Ovary (tissue), 9 donors: ENCODE data around the gene HEBP1. TPM values are rescaled to one million over a fixed set of nuclear protein-coding genes. Genes with fewer than 3 reads are reported as not detected.
A peak's percentile ranks its signal among the peaks of the same experiment; 100 is the strongest.

Experiments
- DNase-seq, 5 donors: peaks; one replicate each; pipeline ENCODE4 v3.0.0-alpha.2; 2019 to 2020
- H3K27ac ChIP-seq, 2 donors: fragments of 200-600 bp; one replicate each; pipeline versions ENCODE4 v1.5.1 to v1.8.0; 2019 to 2022
- H3K27me3 ChIP-seq: fragments of 200-600 bp; one replicate; pipeline ENCODE4 v1.8.0; 2022
- H3K36me3 ChIP-seq: fragments of 200-600 bp; sonication (generic); one replicate; pipeline ENCODE4 v1.5.1; 2019
- H3K4me1 ChIP-seq: one replicate; pipeline ENCODE4 v1.8.1; 2013; ENCODE audit warnings: mild to moderate bottlenecking, moderate library complexity; ENCODE audit not compliant: insufficient read depth
- H3K4me3 ChIP-seq: fragments of 200-600 bp; sonication (generic); one replicate; pipeline ENCODE4 v1.5.1; 2017
- H3K9me3 ChIP-seq, 2 donors: fragments of 200-600 bp in 1 of 2; sonication (generic) in 1 of 2; one replicate each; pipeline versions ENCODE4 v1.5.1 to v1.8.1; 2013 to 2019; ENCODE audit warnings: mild to moderate bottlenecking in 1 of 2, moderate library complexity in 1 of 2
- EP300 ChIP-seq: sonication (generic); formaldehyde crosslinking; IDR thresholded peaks from one replicate; pipeline ENCODE4 v1.6.1; 2017; ENCODE audit warnings: antibody characterized with exemption
- POLR2A ChIP-seq: fragments of 450-650 bp; IDR thresholded peaks from one replicate; pipeline ENCODE4 v1.6.1; 2017; ENCODE audit warnings: antibody characterized with exemption, mild to moderate bottlenecking, moderate library complexity
- WGBS, 3 donors: extraction: QIAGEN DNeasy Blood & Tissue Kit in 1 of 3; methylation state at CpG; one replicate each; pipeline versions ENCODE4 v1.1.5 to v1.1.7; 2013 to 2017; 5-methylcytosine and 5-hydroxymethylcytosine counted together
- intact Hi-C, 4 donors: fragments of 100-400 bp; cut with DNase I; formaldehyde crosslinking; loops; one replicate each; pipeline versions ENCODE4 v1.11.0 to v1.15.1; 2022 to 2023
- polyA plus RNA-seq, 2 donors: library from polyadenylated mRNA; stranded (reverse); fragments of 200-250 nt in 1 of 2; fragments of 350-450 nt in 1 of 2; fragmentation: Illumina TruSeq in 1 of 2; extraction: RNeasy Lipid Tissue Mini Kit (QIAGEN cat#74804) in 1 of 2; gene quantifications; one replicate each; pipeline ENCODE4 v1.2.3, GENCODE V29; 2013 to 2014
- total RNA-seq, 7 donors: library from RNA; depleted of rRNA in 2 of 7; stranded (reverse); fragments of >200 nt in 2 of 7; fragmentation: NEBNext Ultra II Directional in 3 of 7; extraction: Animal tissue kit (Norgen Biotek cat#: 25700) in 3 of 7; gene quantifications; one replicate each; pipeline versions ENCODE4 v1.1.0 to v1.2.4, GENCODE V29; 2016 to 2023
- TF ChIP-seq, protein P1 (sequence below), 3 donors: fragments of 450-650 bp in 2 of 3; fragments of 200-600 bp in 1 of 3; IDR thresholded peaks; one replicate each; pipeline versions ENCODE4 v1.5.1 to v1.8.0; 2016 to 2022; ENCODE audit warnings: antibody characterized with exemption in 3 of 3, mild to moderate bottlenecking in 1 of 3
- donor health status: DM: no; HTN: no; CAD: no; lungs with moderate emphysema.
- donor health status: DM: no; HTN: no; CAD: no.
- donor health status: Bipolar disorder and iron deficiency.
- donor health status: DM: yes; HTN: yes; CAD: no.
- donor health status: DM: no; HTN: no; CAD: no.
- donor health status: DM: yes; HTN: yes; CAD: no.

Gene HEBP1
- total and polyA plus RNA-seq, 9 donors: 31.6 to 150 (median 85.4) TPM

DNA sequence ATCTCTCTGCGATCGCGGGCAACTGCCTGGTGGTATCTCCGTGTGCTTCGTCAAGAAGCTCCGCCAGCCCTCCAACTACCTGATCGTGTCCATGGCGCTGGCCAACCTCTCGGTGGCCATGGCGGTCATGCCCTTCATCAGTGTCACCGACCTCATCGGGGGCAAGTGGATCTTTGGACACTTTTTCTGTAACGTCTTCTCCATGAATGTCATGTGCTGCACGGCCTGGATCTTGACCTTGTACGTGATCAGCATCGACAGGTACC, 1.6 kb upstream of the HEBP1 start:
- no peaks in the 10 kb centered on the region for H3K27me3 ChIP-seq
- intact Hi-C loops: loop anchor here in 1 of 4 donors (10.0 kb wide), 1 partner anchor 203 kb away; no protein-coding TSS in a partner anchor
- H3K27ac ChIP-seq: peak overlapping the region; percentile 89 to 95
- peaks cover 5% of the 10 kb centered on the region for H3K4me1 ChIP-seq
- no peaks in the 10 kb centered on the region for H3K9me3 ChIP-seq
- no peak for DNase-seq
- peak overlapping the region; percentile 58 for H3K4me3 ChIP-seq
- TF ChIP-seq, protein P1, sequence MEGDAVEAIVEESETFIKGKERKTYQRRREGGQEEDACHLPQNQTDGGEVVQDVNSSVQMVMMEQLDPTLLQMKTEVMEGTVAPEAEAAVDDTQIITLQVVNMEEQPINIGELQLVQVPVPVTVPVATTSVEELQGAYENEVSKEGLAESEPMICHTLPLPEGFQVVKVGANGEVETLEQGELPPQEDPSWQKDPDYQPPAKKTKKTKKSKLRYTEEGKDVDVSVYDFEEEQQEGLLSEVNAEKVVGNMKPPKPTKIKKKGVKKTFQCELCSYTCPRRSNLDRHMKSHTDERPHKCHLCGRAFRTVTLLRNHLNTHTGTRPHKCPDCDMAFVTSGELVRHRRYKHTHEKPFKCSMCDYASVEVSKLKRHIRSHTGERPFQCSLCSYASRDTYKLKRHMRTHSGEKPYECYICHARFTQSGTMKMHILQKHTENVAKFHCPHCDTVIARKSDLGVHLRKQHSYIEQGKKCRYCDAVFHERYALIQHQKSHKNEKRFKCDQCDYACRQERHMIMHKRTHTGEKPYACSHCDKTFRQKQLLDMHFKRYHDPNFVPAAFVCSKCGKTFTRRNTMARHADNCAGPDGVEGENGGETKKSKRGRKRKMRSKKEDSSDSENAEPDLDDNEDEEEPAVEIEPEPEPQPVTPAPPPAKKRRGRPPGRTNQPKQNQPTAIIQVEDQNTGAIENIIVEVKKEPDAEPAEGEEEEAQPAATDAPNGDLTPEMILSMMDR (IDR thresholded peaks at IDR 0.05): no peak
- TF ChIP-seq EP300 (no peak), POLR2A (no peak)
- no peaks in the 10 kb centered on the region for H3K36me3 ChIP-seq
- 26 to 44% (median 32%) methylated on average over 16 of the region's 16 CpGs for WGBS, 3 donors

DNA sequence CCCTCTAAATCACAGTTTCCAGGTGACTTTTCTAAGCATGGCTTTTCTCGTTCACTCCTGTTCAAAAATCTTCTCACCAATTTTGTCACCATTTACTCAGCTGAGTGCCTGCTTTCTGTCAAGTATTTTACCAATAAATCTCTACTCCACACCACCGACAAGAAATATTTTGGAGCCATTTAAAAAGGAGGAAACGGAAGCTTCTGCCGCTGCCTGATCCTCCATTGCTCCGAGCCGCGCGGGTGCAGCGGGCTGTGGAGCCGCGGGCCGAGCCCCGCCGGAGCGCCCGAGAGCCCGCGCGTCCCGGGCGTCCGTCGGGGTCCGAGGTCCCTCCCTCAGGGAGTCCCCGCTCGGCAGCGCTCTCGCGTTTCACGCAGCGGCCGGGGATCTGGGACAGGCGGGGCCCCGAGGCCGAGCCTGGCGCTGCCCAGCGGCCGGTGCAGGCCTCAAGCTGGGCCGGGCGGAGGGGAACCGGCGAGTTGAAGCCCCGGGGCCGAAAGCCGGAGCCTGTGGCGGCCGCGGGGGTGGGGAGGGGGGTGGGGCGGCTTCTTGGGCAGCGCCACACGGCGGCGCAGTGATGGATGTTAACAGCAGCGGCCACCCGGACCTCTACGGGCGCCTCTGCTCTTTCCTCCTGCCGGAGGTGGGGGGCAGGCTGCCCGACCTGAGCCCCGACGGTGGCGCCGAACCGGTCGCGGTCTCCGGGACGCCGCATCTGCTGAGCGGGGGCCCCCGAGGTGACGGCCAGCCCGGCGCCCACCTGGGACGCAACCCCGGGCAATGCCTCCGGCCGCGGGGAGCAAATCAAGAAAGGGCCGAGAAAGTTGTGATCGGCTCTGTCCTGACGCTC, 1.1 kb upstream of the HEBP1 start:
- no peaks in the 10 kb centered on the region for H3K27me3 ChIP-seq
- H3K27ac ChIP-seq: peak overlapping the region; percentile 89 to 95
- no peaks in the 10 kb centered on the region for H3K9me3 ChIP-seq
- DNase-seq: peak; percentile 66 to 77 (median 72)
- H3K36me3 ChIP-seq: no peaks in the 10 kb centered on the region
- peak overlapping the region; percentile 58 for H3K4me3 ChIP-seq
- TF ChIP-seq, protein P1 (IDR thresholded peaks at IDR 0.05): peak; percentile 32 to 37 (median 35)
- no peak for TF ChIP-seq EP300
- 0 to 1% (median 0%) methylated on average over 56 to 82 of the region's 82 CpGs for WGBS, 3 donors
- intact Hi-C loops: loop anchor here in 1 of 4 donors (10.0 kb wide), 1 partner anchor 204 kb away; no protein-coding TSS in a partner anchor
- peaks cover 7% of the 10 kb centered on the region for H3K4me1 ChIP-seq

DNA sequence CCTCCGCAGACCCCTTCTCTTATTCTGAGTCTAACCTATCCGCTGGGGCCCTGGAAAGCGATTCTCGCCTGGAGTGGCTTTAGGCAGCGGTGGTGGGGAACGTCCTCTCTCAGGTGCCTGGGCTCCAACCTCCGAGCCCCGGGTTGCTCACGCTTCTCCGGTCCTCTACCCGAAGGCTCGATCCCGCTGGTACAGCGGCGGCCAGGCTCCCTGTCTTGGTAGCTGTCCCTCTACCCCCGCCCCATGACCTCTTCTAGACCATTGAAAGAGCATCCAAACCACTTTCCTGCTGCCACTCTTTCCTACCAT, 505 bp upstream of the HEBP1 start:
- Histone ChIP-seq H3K27me3 (no peaks in the 10 kb centered on the region), H3K27ac (peak overlapping the region; percentile 89 to 95), H3K4me1 (peaks cover 9% of the 10 kb centered on the region), H3K9me3 (no peaks in the 10 kb centered on the region), H3K36me3 (no peaks in the 10 kb centered on the region), H3K4me3 (peak overlapping the region; percentile 58)
- DNase-seq: no peak
- intact Hi-C loops: loop anchor here in 1 of 4 donors (10.0 kb wide), 1 partner anchor 204 kb away; no protein-coding TSS in a partner anchor
- WGBS, 3 donors: 0 to 2% (median 1%) methylated on average over 16 of the region's 16 CpGs
- TF ChIP-seq EP300 (no peak), POLR2A (no peak)
- TF ChIP-seq, protein P1 (IDR thresholded peaks at IDR 0.05): no peak

DNA sequence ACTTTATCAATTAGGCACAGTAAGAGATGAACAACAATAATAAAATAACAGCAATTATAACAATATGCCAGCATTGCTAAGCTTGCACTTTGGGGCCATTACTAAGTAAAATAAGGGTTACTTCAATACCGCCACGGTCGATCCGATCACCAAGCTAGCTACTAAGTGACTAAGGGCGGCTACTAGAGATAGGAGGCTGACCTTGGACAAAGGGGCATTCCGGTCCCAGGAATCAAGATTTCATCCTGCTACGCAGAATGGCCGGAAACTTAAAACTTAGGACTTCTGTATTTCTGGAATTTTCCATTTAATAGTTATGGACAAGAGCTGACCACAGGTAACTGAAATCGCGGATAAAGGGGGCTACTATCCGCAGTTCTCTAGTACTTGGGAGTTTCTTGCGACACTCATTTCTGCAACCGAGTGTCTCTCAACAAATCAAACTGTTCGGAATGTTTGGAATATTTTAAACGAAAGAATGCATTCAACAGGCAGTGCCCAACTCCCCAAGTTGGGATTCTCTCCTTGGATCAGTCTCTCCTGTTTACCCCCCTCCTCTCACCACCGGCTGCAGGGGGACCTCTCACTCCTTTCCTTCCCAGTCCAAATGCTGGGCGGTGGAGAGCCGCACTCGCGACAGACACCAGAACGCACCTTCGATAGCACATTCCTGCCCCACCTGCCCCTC, 650 bp downstream of the HEBP1 start:
- intact Hi-C loops: loop anchor here in 1 of 4 donors (10.0 kb wide), 2 partner anchors 285 to 1775 kb away; partner anchors contain the start of gene CDKN1B
- H3K4me3 ChIP-seq: peak overlapping the region; percentile 62
- H3K27me3 ChIP-seq: no peaks in the 10 kb centered on the region
- no peaks in the 10 kb centered on the region for H3K36me3 ChIP-seq
- DNase-seq: peak in 1 of 5 donors; percentile 67
- peak overlapping the region; percentile 16 to 74 for H3K27ac ChIP-seq
- WGBS, 3 donors: 1 to 3% (median 3%) methylated on average over 22 of the region's 22 CpGs
- no peak for TF ChIP-seq EP300
- TF ChIP-seq, protein P1 (IDR thresholded peaks at IDR 0.05): no peak
- TF ChIP-seq POLR2A: no peak
- no peaks in the 10 kb centered on the region for H3K9me3 ChIP-seq
- H3K4me1 ChIP-seq: peaks cover 9% of the 10 kb centered on the region
